Vagina (tissue), 2 donors: Measurements from ENCODE around the gene VWA5A.
"Not testable (repeated sequence)": the region's sequence is repeated elsewhere in the genome, so short reads cannot be mapped to it uniquely, and the experiment has no call there.

Experiments used
- POLR2A ChIP-seq, 2 donors: fragments of 450-650 bp; IDR thresholded peaks; one replicate each; pipeline ENCODE4 v1.6.1; 2017; ENCODE audit warnings: antibody characterized with exemption in 2 of 2, mild to moderate bottlenecking in 2 of 2, moderate library complexity in 2 of 2
- TF ChIP-seq, protein P1 (sequence below), 3 experiments: fragments of 450-650 bp in 2 of 3; fragments of 200-600 bp in 1 of 3; sonication (generic) in 1 of 3; IDR thresholded peaks; one replicate each; pipeline ENCODE4 v1.5.1; 2017 to 2019; ENCODE audit warnings: antibody characterized with exemption in 3 of 3, mild to moderate bottlenecking in 2 of 3, moderate library complexity in 2 of 3

DNA sequence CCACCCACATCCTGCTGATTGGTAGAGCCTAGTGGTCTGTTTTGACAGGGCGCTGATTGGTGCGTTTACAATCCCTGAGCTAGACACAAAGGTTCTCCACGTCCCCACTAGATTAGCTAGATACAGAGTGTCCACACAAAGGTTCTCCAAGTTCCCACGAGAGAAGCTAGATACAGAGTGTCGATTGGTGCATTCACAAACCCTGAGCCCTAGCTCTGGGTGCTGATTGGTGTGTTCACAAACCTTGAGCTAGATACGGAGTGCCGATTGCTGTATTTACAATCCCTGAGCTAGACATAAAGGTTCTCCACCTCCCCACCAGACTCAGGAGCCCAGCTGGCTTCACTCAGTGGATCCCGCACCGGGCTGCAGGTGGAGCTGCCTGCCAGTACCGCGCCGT, 55.1 kb downstream of the VWA5A start:
- TF ChIP-seq, protein P1, sequence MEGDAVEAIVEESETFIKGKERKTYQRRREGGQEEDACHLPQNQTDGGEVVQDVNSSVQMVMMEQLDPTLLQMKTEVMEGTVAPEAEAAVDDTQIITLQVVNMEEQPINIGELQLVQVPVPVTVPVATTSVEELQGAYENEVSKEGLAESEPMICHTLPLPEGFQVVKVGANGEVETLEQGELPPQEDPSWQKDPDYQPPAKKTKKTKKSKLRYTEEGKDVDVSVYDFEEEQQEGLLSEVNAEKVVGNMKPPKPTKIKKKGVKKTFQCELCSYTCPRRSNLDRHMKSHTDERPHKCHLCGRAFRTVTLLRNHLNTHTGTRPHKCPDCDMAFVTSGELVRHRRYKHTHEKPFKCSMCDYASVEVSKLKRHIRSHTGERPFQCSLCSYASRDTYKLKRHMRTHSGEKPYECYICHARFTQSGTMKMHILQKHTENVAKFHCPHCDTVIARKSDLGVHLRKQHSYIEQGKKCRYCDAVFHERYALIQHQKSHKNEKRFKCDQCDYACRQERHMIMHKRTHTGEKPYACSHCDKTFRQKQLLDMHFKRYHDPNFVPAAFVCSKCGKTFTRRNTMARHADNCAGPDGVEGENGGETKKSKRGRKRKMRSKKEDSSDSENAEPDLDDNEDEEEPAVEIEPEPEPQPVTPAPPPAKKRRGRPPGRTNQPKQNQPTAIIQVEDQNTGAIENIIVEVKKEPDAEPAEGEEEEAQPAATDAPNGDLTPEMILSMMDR (IDR thresholded peaks at IDR 0.05): not testable (repeated sequence)
- TF ChIP-seq POLR2A (IDR thresholded peaks at IDR 0.05): not testable (repeated sequence)
